Left renal pelvis (tissue), 4 donors: ENCODE results near the gene PNLDC1. TPM values are rescaled to one million over a fixed set of nuclear protein-coding genes. Genes with fewer than 3 reads are reported as not detected.
"Not testable (repeated sequence)": the region's sequence is repeated elsewhere in the genome, so short reads cannot be mapped to it uniquely, and the experiment has no call there.

Experiments used
- DNase-seq, 4 donors: peaks; one replicate each; pipeline ENCODE4 v3.0.0-alpha.2; 2013; ENCODE audit warnings: low read depth in 4 of 4, low spot score in 3 of 4
- polyA plus RNA-seq, 4 donors: library from polyadenylated mRNA; unstranded; fragments of 120-200 nt; gene quantifications; one replicate each; pipeline ENCODE4 v1.2.1, GENCODE V29; 2013; ENCODE audit not compliant: insufficient read length in 4 of 4

PNLDC1 gene
- polyA plus RNA-seq, 4 donors = 0.12 to 1.7 (median 0.30) TPM

DNA sequence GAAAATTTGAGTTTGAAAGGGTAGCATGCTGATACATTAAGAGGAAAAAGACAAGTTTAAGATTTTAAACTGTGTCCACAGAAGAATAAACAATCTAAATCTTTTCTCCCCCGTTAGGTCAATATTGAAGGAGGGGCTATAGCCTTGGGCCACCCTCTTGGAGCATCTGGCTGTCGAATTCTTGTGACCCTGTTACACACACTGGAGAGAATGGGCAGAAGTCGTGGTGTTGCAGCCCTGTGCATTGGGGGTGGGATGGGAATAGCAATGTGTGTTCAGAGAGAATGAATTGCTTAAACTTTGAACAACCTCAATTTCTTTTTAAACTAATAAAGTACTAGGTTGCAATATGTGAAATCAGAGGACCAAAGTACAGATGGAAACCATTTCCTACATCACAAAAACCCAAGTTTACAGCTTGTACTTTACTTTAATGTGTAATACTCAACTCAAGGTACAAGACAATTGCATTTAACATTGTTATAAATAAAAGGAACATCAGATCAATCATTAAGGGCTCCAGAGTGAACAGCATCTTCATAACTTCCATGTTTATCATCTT lies 21.5 kb upstream of the PNLDC1 start:
- DNase-seq = no peak

DNA sequence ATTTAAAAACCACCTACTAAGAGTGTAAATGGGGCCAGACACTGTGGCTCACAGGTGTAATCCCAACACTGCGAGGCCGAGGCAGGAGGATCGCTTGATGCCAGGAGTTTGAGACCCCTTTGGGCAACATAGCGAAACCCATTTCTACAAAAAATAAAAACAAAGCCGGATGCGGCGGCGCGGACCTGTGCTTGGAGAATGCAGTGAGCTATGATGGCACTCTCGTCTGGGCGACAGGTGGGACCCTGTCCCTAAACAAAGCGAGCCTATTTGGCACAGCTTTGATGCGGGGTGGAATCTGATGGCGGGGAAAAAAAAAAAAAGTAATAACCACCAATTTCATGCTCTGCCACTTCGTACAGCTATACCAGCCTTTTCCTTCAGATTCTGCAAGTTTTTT lies 11.8 kb upstream of the PNLDC1 start:
- DNase-seq = no peak

DNA sequence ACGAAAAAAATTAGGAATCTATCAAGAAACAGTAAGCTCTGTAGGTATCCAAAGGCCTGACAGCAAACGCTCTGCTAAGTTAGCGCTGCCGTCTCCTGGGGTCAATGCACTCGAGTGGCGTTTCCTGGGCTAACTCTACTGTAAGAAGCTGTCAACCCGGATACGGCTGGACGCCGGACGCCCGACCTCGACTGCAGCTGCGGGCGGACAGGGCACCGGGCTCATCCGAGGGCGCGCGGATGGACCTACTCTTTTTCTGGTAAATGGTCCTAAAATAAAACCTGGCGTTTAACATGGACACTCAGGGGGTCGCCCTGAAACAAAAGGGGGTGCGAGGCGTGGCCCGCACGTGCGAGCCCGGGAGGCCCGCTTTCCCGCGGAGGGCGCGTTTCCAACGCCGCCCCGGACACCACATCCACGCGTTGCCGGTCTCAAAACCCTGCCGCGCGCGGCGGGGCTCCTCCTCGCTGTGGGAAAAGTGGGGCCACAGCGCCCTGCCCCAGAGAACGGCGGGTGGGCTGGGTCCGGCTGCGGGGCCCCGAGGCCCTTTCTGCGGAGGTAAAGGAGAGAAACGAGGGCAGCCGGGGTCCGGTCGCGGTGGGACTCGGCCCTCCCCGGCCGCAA lies 11.2 kb upstream of the PNLDC1 start:
- DNase-seq = no peak

DNA sequence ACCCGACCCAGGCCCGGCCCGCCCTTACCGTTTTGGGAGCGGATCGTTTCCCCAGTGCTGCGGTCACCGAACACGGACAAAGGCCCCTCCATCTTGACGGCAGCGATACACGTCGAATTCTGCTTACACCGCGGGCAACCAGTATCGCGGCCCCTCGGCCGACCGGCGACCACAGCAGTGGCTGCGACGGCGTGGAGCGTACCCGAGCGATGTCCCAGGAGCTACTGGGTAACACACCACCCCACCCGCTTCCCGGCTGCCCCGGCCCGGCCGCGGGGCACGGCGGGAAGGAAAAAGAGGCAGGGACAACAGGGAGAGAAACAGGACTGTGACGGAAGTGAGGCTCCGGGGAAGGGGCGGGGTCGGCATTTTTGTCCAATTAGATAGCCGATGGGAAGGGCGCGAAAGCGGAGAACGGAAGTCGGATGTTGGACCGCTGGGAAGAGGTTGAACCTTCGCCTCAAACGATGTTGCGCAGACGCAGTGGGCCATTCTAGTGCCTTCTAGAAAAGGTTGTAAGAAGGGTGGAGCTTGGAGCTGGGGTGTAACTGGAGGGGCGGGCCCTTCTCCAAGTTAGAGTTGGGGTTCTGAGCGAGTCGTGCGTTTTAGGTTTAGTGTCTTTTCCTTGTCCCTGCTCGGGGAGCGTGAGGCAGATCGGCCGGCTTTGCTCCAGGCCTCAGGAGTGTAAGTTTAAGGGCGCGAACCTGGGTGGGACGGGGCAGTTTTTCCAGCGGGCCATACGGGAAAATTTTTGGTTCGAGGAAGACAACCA lies 10.5 kb upstream of the PNLDC1 start, which contains the start of gene TCP1:
Gene TCP1, minus strand, starts transcription at position 226 of the 772 bp plus-strand sequence. Its CDS starts 134 bp downstream, at position 92.
- DNase-seq = peak; percentile 99 to 100 (median 99)

DNA sequence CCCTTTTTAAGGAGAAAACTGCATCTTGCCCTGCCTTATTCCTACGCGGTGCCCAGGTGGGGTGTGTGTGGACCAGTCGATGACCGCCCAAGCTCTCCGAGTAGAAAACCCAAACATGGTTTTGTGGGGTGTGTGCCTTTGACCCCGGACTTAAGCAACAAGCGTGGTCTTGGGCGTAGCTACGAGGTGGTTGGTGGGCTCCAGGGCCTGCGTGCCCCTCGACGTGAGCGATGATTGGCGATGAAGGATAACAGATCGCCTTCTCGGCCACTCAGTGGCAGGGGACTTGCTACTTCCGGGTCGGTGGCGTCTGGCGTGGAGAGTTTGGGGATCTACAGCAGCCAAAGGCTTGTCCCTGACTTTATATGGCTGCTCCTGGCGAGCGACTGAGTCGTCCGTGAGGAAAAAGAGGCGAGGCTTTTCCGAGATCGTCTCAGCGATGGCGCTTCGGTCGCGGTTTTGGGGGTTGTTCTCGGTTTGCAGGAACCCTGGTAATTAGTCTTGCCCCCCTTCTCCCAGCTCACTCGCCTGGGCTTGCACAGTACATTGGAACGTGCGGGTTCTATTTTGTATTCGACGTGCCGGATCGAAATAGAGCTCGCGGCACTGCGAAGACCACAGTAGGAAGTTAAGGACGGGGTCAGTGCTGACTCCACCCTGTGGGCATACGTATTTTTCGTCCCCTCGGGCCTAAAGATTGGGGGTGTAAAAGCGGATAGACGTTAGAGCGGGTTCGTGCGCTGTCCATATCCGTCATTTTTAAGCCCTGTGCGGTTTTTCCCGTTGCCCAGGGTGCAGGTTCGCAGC lies 9.7 kb upstream of the PNLDC1 start, which contains the start of gene MRPL18:
Gene MRPL18, plus strand, starts transcription at position 319 of the 807 bp plus-strand sequence. Its CDS starts 121 bp downstream, at position 440.
- DNase-seq = peak; percentile 89 to 92 (median 90)

DNA sequence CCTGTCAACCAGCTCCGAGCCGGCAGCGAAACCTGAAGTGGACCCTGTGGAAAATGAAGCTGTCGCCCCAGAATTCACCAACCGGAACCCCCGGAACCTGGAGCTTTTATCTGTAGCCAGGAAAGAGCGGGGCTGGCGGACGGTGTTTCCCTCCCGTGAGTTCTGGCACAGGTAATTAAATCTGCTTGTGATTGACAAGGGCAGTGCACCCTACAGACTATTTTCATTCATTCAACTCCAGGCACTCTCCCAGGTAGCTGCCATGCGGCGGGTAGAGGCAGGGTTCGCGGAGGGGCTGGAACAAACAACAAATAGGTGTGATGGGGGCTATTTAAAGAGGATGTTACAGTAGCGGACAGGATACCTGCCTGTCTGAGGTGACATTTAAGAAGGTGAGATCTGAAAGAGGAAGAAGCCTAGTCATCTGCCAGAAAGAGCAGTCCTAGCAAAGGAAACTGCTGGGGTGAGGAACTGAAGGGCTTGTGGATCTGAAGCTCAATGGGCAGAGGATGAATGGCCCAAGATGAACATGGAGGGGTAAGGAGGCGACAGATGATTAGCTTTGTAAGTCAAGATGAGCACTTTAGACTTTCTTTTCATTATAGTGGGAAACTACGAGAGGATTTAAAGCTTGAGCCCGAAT lies 9.0 kb upstream of the PNLDC1 start:
- no peak for DNase-seq

DNA sequence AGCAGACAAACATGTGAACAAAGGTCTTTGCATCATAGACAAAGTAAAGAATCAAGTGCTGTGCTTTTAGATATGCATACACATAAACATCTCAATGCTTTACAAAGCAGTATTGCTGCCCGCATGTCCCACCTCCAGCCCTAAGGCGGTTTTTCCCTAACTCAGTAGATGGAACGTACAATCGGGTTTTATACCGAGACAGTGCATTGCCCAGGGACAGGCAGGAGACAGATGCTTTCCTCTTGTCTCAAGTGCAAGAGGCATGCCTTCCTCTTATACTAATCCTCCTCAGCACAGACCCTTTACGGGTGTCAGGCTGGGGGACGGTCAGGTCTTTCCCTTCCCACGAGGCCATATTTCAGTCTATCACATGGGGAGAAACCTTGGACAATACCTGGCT lies 5.1 kb upstream of the PNLDC1 start:
- DNase-seq = not testable (repeated sequence)

DNA sequence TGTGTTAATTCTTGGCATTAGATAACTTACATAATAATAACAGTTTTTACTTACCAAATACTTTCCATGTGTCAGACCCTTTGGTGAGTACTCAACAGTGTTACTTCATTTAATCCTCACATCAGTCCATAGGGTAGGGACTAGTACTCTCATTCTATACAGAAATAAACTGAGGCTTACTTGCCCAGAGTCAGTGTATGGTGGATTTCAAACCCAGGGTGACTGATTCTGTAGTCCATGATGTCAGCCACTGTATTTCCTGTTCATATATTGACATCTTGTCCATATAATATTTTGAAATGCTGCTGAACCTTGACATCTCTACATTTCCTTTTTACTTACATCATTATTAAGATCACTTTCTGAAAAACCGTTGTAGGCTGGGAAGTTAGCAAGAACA lies 2.5 kb upstream of the PNLDC1 start:
- DNase-seq = no peak

DNA sequence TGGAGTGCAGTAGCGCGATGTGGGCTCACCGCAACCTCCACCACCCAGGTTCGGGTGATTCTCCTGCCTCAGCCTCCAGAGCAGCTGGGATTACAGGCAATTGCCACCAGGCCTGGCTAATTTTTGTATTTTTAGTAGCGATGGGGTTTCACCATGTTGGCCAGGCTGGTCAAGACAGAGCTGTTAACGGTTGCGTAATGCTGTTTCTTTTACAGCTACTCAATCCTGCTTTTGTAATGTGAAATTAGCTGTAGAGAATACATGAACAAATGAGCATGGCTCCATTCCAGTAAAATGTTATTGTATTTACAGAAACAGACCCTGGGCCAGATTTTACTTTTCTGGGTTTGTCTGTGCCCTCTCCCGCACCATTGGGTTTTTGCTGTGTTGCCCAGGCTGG lies 1.9 kb downstream of the PNLDC1 start:
- DNase-seq = no peak

DNA sequence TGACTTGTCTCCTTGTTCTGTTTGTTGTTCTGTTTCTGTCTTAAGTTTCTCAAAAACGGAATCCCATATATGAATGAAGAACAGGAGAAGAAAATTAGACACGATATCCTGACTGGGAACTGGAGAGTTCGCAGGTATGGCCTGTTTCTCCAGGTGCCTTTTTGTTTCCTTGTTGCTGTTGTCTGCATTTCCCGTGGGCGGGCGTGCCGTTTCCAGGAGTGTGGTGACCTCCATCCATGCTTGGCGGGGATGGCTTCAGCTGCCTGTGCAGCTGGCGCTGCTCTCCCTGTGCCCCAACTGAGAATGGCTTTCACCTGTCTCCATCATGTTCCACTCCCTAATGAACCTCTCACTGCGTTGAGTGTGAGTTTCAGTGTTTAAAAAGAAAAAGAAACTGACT lies 4.4 kb downstream of the PNLDC1 start:
- no peak for DNase-seq

DNA sequence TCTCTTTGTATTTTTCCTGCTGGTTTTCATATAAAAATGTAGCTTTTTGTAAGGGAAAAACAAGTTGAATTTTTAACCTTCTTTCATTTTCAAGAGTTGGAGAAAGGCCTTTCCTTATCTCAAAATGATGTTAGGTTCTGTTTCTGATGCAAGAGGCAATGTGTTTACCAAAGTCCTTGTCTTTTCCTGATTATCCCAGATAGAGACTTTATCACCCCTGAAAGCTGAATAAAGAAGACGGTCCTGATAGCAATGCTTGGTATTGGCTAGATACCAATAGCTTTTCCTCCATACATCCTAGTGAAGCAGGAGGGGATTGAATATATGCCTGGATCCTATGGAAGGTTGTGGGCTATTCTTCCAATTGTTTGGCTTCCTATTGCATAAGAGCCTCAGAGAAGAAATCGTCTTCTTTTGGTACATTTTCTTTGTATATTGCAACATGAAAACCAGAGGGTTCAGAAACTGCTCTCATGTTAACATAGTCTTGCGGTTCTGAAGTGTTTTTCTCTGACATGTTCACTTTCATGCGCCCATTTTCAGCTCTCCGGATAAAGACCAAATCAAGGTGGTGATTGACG lies 5.5 kb downstream of the PNLDC1 start:
- no peak for DNase-seq

DNA sequence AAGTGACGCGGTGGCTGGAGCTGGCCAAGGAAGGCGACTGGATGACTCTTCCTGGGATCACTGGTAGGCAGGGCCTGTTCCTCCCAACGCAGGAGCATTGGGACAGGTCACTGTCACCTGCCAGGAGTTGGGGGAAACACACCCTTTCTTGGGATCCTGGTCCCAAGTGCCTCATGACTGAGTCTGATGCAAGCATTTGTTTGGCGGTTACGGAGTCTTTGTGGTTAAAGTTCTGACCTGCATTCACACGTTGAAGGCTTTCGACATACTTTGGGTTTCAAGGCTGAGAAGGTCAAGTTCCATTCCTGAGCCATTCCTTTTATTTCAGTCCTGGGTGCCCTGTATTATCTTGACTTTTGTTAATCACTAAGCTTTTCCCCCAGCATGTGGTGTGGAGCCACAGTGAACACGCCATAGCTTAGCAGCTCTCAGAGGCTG lies 6.0 kb downstream of the PNLDC1 start:
- DNase-seq = no peak

DNA sequence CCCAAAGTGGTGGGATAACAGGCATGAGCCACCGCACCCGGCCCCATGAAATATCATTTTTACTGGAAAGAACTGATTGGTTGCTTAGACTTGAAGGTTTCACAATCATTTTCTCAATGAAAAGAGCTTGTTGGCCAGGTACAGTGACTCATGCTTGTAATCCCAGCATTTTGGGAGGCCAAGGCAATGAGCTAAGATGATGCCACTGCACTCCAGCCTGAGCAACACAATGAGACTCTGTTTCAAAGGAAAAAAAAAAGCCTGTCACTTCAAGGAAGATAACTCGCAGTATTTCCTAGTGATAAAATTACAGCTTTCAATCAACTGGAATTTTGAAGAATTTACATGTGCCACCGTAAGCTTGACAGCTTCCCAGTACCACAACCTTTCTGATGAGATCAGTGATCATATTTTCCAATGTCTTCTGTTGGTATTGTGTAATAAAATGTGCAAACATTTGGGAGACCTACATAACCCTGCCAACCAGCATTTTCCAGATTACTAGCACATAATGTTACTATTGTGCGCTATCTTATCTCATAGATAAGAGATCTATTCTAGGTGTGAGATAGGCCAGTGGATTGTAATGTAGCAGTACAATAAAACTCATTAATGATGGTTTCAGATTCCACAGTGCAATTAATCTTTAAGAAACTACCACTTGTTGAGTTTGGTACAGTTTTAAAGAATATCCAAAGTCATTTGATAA lies 7.2 kb downstream of the PNLDC1 start:
- no peak for DNase-seq

DNA sequence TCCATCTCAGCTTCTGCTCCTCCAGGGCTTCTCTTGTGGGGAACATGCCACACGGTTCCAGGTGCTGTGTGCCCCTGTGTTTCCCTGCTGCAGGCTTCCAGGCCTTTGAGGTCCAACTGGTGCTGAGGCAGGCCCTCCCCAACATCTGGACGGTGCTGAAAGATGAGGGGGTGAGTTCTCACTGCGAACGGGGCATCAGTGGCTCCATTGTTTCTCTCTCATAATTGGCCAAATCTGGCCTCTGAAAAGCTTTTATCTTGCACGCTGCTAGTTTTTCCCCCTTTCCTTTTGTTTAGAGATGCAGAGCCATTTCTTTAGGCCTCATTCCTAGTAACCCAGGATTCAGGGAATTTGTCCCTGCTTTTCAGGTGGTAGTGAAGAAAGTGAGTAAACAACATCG lies 8.6 kb downstream of the PNLDC1 start:
- DNase-seq = no peak

DNA sequence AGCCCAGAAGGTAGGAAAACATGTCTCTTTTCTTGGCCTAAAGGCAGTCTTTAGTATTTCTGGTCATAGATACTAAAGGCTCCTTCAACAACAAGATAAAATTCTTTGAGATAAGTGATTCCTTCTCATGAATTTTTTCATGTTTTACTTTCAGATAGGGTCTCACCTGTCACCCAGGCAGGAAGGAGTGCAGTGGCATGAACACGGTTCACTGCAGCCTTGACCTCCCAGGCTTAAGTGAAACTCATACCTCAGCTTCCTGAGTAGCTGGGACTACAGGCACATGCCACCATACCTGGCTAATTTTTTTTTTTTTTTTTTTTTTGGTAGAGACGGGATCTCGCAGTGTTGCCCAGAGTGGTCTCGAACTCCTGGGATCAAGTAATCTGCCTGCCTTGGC lies 9.1 kb downstream of the PNLDC1 start:
- DNase-seq = no peak

DNA sequence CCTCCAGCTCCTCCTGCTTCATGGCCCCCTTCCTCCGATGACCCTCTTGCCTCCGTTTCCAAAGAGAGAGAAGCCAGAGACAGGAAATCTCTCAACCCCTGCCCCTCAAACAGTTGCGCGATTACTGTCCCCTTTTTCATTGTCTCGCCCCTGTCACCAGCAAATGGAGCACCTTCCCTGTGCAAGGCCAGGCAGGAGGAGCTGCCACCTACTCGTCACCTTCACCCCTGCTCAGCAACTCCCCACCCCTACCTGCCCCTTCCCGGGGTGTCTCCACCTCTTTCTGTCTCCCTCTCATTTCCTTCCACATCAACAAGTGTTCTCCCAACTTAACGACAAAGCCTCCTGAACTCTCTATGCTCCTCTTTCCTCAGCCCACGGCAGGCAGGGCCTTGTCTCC lies 13.7 kb downstream of the PNLDC1 start:
- no peak for DNase-seq

DNA sequence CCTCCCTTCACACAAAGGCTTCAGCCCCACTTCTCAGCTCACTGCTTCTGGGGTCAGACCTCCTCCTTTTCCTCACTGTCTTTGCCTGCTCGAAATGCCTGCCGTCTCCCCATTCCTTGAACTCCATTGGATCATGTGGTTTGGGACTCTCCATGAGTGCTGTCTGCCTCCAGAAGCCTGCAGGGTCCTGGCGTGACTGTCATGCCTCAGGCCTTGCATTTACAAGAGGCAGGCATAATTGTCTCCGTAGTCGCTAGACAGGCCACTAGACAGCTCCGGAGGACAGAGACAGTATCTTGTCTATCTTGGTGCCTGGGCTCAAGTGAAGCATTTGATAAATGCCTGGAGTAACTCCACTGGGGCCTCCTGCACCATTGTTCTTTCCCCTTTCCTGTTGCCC lies 15.3 kb downstream of the PNLDC1 start:
- no peak for DNase-seq

DNA sequence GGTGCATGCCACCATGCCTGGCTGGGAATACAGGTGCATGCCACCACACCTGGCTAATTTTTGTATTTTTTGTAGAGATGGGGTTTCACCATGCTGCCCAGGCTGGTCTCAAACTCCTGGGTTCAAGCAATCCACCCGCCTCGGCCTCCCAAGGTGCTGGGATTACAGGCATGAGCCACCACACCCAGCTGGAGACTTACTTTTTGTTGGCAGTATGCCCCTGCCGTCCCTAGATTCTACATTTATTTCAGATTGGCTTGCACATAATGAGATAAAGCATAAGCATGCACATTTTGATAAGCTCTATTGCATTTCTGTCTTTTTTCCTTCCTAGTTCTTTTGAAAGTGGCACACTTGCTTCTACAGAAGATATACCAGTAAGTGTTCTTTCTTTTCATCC lies 16.7 kb downstream of the PNLDC1 start:
- not testable (repeated sequence) for DNase-seq

DNA sequence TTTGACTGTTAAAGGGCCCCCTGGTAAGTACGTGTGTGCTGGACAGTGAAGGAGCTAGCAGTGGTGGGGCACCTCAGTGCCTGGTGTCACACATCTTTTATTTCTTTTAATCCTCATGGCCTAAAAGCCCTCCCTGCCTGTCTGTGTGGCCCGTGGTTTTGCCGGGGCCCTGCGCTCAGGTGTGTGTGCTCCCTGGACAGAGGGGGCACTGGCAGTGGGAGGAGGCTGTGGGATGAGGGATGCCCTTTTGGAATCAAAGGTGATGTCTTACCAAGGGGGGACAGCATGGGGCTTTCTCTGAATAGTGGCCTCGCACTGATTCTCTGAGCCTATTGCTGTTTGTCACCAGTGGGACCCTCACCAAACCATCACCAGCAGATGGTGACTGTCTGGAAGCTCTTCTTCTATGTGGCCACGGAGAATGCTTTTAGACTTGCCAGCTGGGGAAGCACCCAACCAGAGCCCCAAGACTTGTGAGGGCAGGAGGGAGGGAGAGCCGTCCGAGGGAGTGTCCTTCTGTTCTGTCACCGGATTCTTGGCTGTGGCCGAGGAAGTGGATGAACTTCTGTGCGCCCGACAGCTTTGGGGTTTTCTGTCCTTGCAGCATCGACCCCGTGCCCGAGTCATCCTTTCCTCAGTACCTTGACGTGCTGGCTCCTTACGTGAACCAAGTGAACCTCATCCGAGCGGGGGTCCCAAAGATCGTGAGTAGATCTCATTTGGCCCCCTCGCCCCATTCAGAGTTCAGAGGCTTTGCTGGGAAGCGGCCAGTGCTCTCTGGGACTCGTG lies 18.1 kb downstream of the PNLDC1 start:
- no peak for DNase-seq
